Measurements from ENCODE around the gene SLC35E4. TPM values are rescaled to one million over a fixed set of nuclear protein-coding genes. Genes with fewer than 3 reads are reported as not detected.

SLC35E4 gene
- total and polyA plus RNA-seq, 2 experiments from 2014 or later, result 2.6 to 11.3 TPM

DNA sequence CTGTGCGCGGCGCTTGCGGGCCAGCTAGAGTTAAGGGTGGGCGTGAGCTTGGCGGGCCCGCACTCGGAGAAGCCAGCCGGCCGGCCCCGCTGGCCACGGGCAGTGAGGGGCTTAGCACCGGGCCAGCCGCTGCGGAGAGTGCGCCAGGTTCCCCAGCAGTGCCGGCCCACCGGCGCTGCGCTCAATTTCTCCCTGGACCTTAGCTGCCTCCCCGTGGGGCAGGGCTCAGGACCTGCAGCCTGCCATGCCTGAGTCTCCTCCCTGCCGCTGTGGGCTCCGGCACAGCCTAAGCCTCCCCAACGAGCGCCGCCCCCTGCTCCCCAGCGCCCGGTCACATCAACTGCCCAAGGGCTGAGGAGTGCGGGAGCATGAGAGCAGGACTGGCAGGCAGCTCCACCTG is 38.7 kb upstream of the SLC35E4 start:
- H3K9me2 ChIP-seq (ENCODE audit: insufficient read depth), result no peaks in the 10 kb centered on the region
- Mint-ChIP-seq H3K4me1 (no peaks in the 10 kb centered on the region), H3K4me3 (no peak overlapping the region), H3K9me3 (peaks cover 7% of the 10 kb centered on the region; the same call in 2 of the 3 replicates), H3K27me3 (ENCODE audit: insufficient read depth, low read depth, poor library complexity) (no peaks in the 10 kb centered on the region), H3K27ac (no peak overlapping the region), H3K36me3 (ENCODE audit: low read depth) (no peaks in the 10 kb centered on the region; the same call in 2 of the 3 replicates)
- peak overlapping the region; percentile 63; the same call in 1 of the 2 replicates for H2AFZ ChIP-seq
- H3K4me2 ChIP-seq, result peak overlapping the region; percentile 64
- ATAC-seq (peak; percentile 35), DNase-seq (ENCODE audit: low spot score) (peak; percentile 58)
- no peaks in the 10 kb centered on the region for H4K20me1 ChIP-seq (replicated peaks; ENCODE audit: insufficient read depth)
- no peaks in the 10 kb centered on the region for H3K79me2 ChIP-seq (replicated peaks; ENCODE audit: insufficient read depth)
- no peak overlapping the region for H3K27ac ChIP-seq (ENCODE audit: low read depth)
- H3K4me1 ChIP-seq (ENCODE audit: insufficient read depth), result no peaks in the 10 kb centered on the region
- H3K27me3 ChIP-seq (ENCODE audit: insufficient read depth), result peaks cover 8% of the 10 kb centered on the region; the same call in 1 of the 2 replicates
- TF ChIP-seq EZH2 (IDR thresholded peaks at IDR 0.05; ENCODE audit: low read depth, unreplicated experiment) (no peak), CREB1 (CRISPR knock-in tag; IDR thresholded peaks at IDR 0.05; ENCODE audit: low read depth) (no peak), JUNB (IDR thresholded peaks at IDR 0.05; ENCODE audit: unreplicated experiment) (no peak), ZNF462 (CRISPR knock-in tag; IDR thresholded peaks at IDR 0.05) (no peak), CTCF (conservative IDR thresholded peaks at IDR 0.05; ENCODE audit: low read depth in 2 of 2) (no peak), POLR2AphosphoS5 (IDR thresholded peaks at IDR 0.05; ENCODE audit: low read depth) (no peak)
- TF ChIP-seq, protein P1, sequence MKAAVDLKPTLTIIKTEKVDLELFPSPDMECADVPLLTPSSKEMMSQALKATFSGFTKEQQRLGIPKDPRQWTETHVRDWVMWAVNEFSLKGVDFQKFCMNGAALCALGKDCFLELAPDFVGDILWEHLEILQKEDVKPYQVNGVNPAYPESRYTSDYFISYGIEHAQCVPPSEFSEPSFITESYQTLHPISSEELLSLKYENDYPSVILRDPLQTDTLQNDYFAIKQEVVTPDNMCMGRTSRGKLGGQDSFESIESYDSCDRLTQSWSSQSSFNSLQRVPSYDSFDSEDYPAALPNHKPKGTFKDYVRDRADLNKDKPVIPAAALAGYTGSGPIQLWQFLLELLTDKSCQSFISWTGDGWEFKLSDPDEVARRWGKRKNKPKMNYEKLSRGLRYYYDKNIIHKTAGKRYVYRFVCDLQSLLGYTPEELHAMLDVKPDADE (IDR thresholded peaks at IDR 0.05), result no peak
- no peaks in the 10 kb centered on the region for H3K36me3 ChIP-seq (ENCODE audit: insufficient read depth)
- H3F3A ChIP-seq (replicated peaks; ENCODE audit: low read depth), result no peaks in the 10 kb centered on the region
- H3K4me3 ChIP-seq, result peak overlapping the region; percentile 47; the same call in 1 of the 2 replicates
